HUES6 (cell line): ENCODE results near the gene DCDC2.

Source experiments
- H3K27ac ChIP-seq: 2 replicates; pipeline ENCODE4 v1.7.0; 2013; ENCODE audit warnings: low read depth, mild to moderate bottlenecking, low read length, inconsistent platforms
- H3K27me3 ChIP-seq: 2 replicates; pipeline ENCODE4 v1.6.1; 2013; ENCODE audit warnings: low read length; ENCODE audit not compliant: control insufficient read depth, insufficient read depth
- H3K36me3 ChIP-seq: 2 replicates; pipeline ENCODE4 v1.6.1; 2013; ENCODE audit warnings: low read length; ENCODE audit not compliant: control insufficient read depth, insufficient read depth
- H3K4me1 ChIP-seq: 2 replicates; pipeline ENCODE4 v1.6.1; 2013; ENCODE audit warnings: low read length; ENCODE audit not compliant: control insufficient read depth, insufficient read depth
- H3K4me3 ChIP-seq: 2 replicates; pipeline ENCODE4 v1.5.1; 2013; ENCODE audit warnings: low read depth, low read length
- H3K9ac ChIP-seq: one replicate; pipeline ENCODE4 v1.6.1; 2013; ENCODE audit warnings: mild to moderate bottlenecking, low read length
- H3K9me3 ChIP-seq: 2 replicates; pipeline ENCODE4 v1.6.1; 2013; ENCODE audit warnings: low read depth, low read length; ENCODE audit not compliant: control insufficient read depth, insufficient read depth

DCDC2 gene

DNA sequence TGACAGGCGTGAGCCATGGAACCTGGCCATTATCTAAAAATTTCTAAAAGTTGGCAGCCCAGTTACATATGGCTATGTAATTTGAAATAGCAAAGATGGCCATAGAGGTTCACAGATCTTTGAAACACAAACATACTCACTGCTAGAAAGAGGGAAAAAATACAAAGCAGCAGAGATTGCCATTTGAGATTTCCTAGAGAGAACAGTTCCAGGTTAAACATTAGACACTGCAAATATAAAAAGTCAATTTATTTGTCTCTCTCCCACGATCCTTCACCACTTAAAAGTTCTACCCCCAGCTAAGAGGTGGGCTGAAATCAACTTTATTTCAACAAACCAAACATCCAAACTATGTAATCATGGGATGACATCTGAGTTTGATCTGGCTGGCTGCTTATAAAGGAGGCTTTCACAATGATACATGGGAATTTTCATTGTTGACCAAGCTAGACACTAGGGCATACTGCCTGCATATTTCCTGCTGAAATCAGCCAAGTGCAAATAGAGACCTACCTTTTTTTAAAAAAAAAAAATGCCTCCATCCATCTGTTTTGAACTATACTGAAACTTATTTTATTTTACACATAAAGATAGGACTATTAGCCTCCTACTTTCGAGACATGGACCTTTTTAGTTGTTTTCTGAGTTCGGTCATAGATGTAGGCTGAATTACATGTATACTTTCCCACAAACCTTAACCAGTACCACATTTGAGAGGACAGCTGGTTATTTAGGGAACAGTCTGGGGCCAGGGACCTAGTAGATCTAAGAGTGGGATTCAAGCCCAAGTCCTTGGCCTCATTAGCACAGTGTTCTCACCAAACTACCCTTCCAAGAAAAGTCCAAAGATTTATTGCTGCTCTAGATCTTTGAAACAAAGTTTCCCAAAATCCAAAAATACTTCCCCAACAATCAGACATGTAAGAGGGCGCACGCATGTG is 16.6 kb downstream of the DCDC2 start:
- Histone ChIP-seq H3K9ac (no peak overlapping the region), H3K27ac (no peak overlapping the region), H3K27me3 (no peaks in the 10 kb centered on the region), H3K9me3 (peaks cover 10% of the 10 kb centered on the region; the same call in 1 of the 2 replicates), H3K4me3 (no peak overlapping the region), H3K36me3 (no peaks in the 10 kb centered on the region), H3K4me1 (no peaks in the 10 kb centered on the region)

DNA sequence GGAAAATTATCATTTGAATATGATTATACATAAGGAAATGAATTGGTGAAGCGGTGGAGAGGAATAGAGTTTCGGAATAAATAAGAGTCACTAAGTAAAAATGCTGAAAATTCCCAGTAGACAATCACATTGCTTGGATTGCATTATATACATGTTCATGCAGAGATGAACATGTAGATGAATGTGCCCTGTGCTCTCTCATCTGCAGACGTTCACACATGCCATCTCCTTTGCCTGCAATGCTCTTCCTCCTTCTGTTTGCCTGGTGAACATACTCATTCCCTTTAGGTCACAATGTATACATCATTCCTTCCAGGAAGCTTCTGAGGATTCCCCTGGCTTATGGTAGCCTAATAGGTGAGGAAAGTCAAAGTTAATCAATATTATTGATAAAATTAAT is 17.9 kb downstream of the DCDC2 start:
- no peak overlapping the region for H3K9ac ChIP-seq
- H3K27me3 ChIP-seq, result no peaks in the 10 kb centered on the region
- no peaks in the 10 kb centered on the region for H3K4me1 ChIP-seq
- no peaks in the 10 kb centered on the region for H3K36me3 ChIP-seq
- H3K4me3 ChIP-seq, result no peak overlapping the region
- peaks cover 10% of the 10 kb centered on the region; the same call in 1 of the 2 replicates for H3K9me3 ChIP-seq
- H3K27ac ChIP-seq, result no peak overlapping the region

DNA sequence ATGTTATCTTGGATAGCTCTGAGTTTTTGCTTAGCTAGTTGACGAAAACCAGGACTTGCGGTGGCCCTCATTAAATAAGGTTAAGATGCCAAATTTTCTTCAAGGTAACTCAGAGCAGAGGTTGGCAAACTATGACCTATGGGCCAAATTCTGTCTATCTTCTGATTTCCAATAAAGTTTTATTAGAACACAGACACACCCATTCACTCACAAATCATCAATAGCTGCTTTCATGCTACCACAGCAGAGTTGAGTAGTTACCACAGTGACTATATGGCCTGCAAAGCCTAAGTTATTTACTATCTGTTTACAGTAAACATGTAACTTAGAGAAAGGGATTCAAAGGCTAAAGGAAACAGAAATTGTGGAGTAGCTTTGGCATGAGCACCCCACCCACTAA is 23.6 kb downstream of the DCDC2 start:
- no peaks in the 10 kb centered on the region for H3K27me3 ChIP-seq
- peaks cover 8% of the 10 kb centered on the region; the same call in 1 of the 2 replicates for H3K4me1 ChIP-seq
- H3K4me3 ChIP-seq, result no peak overlapping the region
- no peaks in the 10 kb centered on the region for H3K36me3 ChIP-seq
- peaks cover 10% of the 10 kb centered on the region; the same call in 1 of the 2 replicates for H3K9me3 ChIP-seq
- H3K27ac ChIP-seq, result no peak overlapping the region
- no peak overlapping the region for H3K9ac ChIP-seq

- Histone ChIP-seq H3K27ac (no peak overlapping the region), H3K36me3 (no peaks in the 10 kb centered on the region), H3K4me3 (no peak overlapping the region), H3K9ac (no peak overlapping the region), H3K27me3 (no peaks in the 10 kb centered on the region), H3K9me3 (no peaks in the 10 kb centered on the region), H3K4me1 (peaks cover 8% of the 10 kb centered on the region; the same call in 1 of the 2 replicates)
Measured at GRCh38 chr6:24332317-24332716, 25.5 kb downstream of the DCDC2 start.

GRCh38 chr6:24330137-24330732 is 27.6 kb downstream of the DCDC2 start:
- Histone ChIP-seq H3K9me3 (no peaks in the 10 kb centered on the region), H3K36me3 (no peaks in the 10 kb centered on the region), H3K27ac (no peak overlapping the region), H3K4me1 (peaks cover 8% of the 10 kb centered on the region; the same call in 1 of the 2 replicates), H3K4me3 (no peak overlapping the region), H3K9ac (no peak overlapping the region), H3K27me3 (no peaks in the 10 kb centered on the region)

DNA sequence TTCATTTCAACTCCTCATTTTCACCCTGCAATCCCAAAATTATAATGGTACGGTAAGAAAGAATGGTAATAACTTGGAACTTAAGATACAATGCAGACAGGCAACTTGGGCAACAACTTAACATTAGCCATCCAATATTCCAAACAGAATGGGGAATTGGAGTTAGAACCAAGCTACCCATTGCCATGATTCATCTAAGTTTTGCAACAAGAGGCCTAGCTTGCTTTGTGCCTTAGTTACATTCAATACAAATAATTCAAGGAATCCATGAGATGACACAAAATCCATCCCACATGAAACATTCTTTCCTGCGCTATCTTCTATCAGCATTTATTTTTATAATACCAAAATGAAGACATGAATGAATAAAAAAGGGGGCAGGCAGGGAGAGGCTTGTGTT is 28.4 kb downstream of the DCDC2 start:
- H3K9me3 ChIP-seq, result no peaks in the 10 kb centered on the region
- no peak overlapping the region for H3K9ac ChIP-seq
- H3K4me1 ChIP-seq, result peaks cover 11% of the 10 kb centered on the region; the same call in 1 of the 2 replicates
- H3K36me3 ChIP-seq, result no peaks in the 10 kb centered on the region
- H3K27me3 ChIP-seq, result no peaks in the 10 kb centered on the region
- H3K4me3 ChIP-seq, result no peak overlapping the region
- H3K27ac ChIP-seq, result no peak overlapping the region

GRCh38 chr6:24329022-24329421 is 28.8 kb downstream of the DCDC2 start:
- H3K4me1 ChIP-seq, result peaks cover 13% of the 10 kb centered on the region; the same call in 1 of the 2 replicates
- H3K9ac ChIP-seq, result no peak overlapping the region
- no peaks in the 10 kb centered on the region for H3K9me3 ChIP-seq
- no peaks in the 10 kb centered on the region for H3K27me3 ChIP-seq
- no peak overlapping the region for H3K27ac ChIP-seq
- no peaks in the 10 kb centered on the region for H3K36me3 ChIP-seq
- H3K4me3 ChIP-seq, result no peak overlapping the region

DNA sequence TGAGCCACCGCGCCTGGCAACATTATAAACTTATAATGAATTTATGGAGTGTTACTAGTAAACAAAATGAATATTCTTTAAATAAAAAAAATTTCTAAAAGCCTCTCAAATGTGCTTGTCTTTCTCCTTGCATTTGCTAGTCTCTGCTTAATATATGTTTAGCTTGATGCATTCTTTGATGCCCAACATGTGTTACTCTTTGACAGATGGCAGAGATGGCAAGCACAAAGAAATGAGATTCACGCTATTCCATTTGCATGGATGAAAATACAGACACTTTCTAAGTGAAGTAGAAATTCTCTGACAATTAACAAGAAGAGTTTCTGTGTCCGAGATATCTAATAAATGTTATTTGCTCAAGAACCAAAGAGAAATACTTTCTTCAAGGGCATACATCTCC is 30.1 kb downstream of the DCDC2 start:
- Histone ChIP-seq H3K4me3 (no peak overlapping the region), H3K27ac (no peak overlapping the region), H3K27me3 (peaks cover 4% of the 10 kb centered on the region; the same call in 1 of the 2 replicates), H3K36me3 (no peaks in the 10 kb centered on the region), H3K9ac (no peak overlapping the region), H3K4me1 (peaks cover 22% of the 10 kb centered on the region), H3K9me3 (no peaks in the 10 kb centered on the region)

DNA sequence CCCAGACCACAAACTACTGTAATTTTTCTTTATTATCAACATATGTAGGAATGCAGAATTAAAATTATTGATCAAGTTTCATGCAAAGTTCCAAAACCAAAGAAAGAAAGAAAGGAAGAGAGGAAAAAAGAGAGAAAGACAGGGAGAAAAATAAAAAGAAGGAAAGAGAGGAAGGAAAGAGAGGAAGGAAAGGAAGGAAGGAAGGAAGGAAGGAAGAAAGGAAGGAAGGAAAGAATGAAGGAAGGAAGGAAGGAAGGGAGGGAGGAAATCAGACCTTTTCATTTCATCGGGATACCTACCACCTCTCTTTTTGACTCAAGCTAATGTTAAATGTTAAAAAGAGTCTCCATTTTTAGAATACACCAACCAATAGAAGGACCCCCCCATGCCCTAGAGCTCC is 31.9 kb downstream of the DCDC2 start:
- H3K4me1 ChIP-seq, result peaks cover 40% of the 10 kb centered on the region
- H3K27ac ChIP-seq, result no peak overlapping the region
- no peak overlapping the region for H3K4me3 ChIP-seq

DNA sequence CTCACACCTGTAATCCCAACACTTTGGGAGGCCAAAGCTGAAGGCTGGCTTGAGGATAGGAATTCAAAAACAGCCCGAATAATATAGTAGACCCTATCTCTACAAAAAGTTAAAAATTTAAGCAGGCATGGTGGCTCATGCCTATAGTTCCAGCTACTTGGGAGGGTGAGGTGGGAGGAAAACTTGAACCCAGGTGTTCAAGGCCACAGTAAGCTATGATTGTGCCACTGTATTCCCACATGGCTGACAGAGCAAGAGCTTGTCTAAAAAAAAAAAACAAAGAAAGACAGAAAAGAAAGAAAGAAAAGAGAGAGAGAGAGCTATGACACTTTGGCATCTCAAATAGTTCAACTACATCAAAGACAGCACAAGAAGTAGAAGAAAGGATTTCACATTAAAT is 33.2 kb downstream of the DCDC2 start:
- peaks cover 38% of the 10 kb centered on the region for H3K4me1 ChIP-seq
- peaks cover 7% of the 10 kb centered on the region; the same call in 1 of the 2 replicates for H3K27me3 ChIP-seq
- H3K4me3 ChIP-seq, result no peak overlapping the region
- no peak overlapping the region for H3K27ac ChIP-seq
- H3K36me3 ChIP-seq, result no peaks in the 10 kb centered on the region
- H3K9ac ChIP-seq, result no peak overlapping the region
- H3K9me3 ChIP-seq, result no peaks in the 10 kb centered on the region

More for the DNA sequence above, 31.9 kb downstream of the DCDC2 start:
- no peaks in the 10 kb centered on the region for H3K36me3 ChIP-seq
- peaks cover 4% of the 10 kb centered on the region; the same call in 1 of the 2 replicates for H3K27me3 ChIP-seq
- no peak overlapping the region for H3K9ac ChIP-seq
- H3K9me3 ChIP-seq, result no peaks in the 10 kb centered on the region
